G401 (cell line): ENCODE results near the gene COMTD1. TPM values are rescaled to one million over a fixed set of nuclear protein-coding genes. Genes with fewer than 3 reads are reported as not detected.

Experiments used
- DNase-seq: peaks from one replicate; pipeline ENCODE4 v3.0.0-alpha.2; 2015; ENCODE audit warnings: low spot score
- in situ Hi-C: cut with HindIII; loops from 2 replicates; pipeline ENCODE4 v1.10.0; 2016; ENCODE audit warnings: low sequenced_read_pairs, mixed read lengths
- total RNA-seq: library from RNA; depleted of rRNA; stranded (reverse); fragments of >200 nt; shearing (Covaris generic); gene quantifications from 2 replicates; pipeline ENCODE4 v1.2.3, GENCODE V29; 2014; rRNA removed

The COMTD1 gene
- total RNA-seq, result 33.8 and 49.2 TPM in 2 replicates

GRCh38 chr10:75235375-75236177 is at the start of gene COMTD1:
Gene COMTD1 (minus strand): TSS chr10:75235957. CDS start chr10:75235928, 29 bp downstream.
- peak; percentile 92 for DNase-seq
- in situ Hi-C loops, result no loop called here

GRCh38 chr10:75283671-75284470 is 48.1 kb upstream of the COMTD1 start:
- peak; percentile 22 for DNase-seq
- in situ Hi-C loops, result no loop called here

- DNase-seq, result no peak
- in situ Hi-C loops, result no loop called here
Observed at GRCh38 chr10:75283078-75283670, 47.4 kb upstream of the COMTD1 start.

GRCh38 chr10:75281974-75282373 is 46.2 kb upstream of the COMTD1 start:
- no peak for DNase-seq
- in situ Hi-C loops, result no loop called here

- DNase-seq, result no peak
- in situ Hi-C loops, result no loop called here
Observed at GRCh38 chr10:75280236-75280635, 44.5 kb upstream of the COMTD1 start.

- DNase-seq, result no peak
- in situ Hi-C loops, result no loop called here
Observed at GRCh38 chr10:75276069-75276872, 40.5 kb upstream of the COMTD1 start.

- no peak for DNase-seq
Observed at GRCh38 chr10:75272896-75273295, 37.1 kb upstream of the COMTD1 start.

GRCh38 chr10:75272094-75272493 is 36.3 kb upstream of the COMTD1 start:
- DNase-seq, result no peak
- in situ Hi-C loops, result no loop called here

More at GRCh38 chr10:75272896-75273295, 37.1 kb upstream of the COMTD1 start:
- in situ Hi-C loops, result no loop called here

GRCh38 chr10:75269605-75270004 is 33.8 kb upstream of the COMTD1 start:
- no peak for DNase-seq
- in situ Hi-C loops, result no loop called here

- DNase-seq, result no peak
- in situ Hi-C loops, result no loop called here
Observed at GRCh38 chr10:75266945-75267344, 31.2 kb upstream of the COMTD1 start.

- in situ Hi-C loops, result no loop called here
- DNase-seq, result no peak
Observed at GRCh38 chr10:75265856-75266255, 30.1 kb upstream of the COMTD1 start.

GRCh38 chr10:75263806-75264205 is 28.0 kb upstream of the COMTD1 start:
- in situ Hi-C loops, result no loop called here
- DNase-seq, result no peak

- DNase-seq, result no peak
- in situ Hi-C loops, result no loop called here
Observed at GRCh38 chr10:75261813-75262705, 26.3 kb upstream of the COMTD1 start.

- no peak for DNase-seq
- in situ Hi-C loops, result no loop called here
Observed at GRCh38 chr10:75260990-75261389, 25.2 kb upstream of the COMTD1 start.

- in situ Hi-C loops, result no loop called here
- no peak for DNase-seq
Observed at GRCh38 chr10:75254739-75255138, 19.0 kb upstream of the COMTD1 start.

- no peak for DNase-seq
- in situ Hi-C loops, result no loop called here
Observed at GRCh38 chr10:75253281-75254220, 17.8 kb upstream of the COMTD1 start.

- DNase-seq, result no peak
Observed at GRCh38 chr10:75250934-75251333, 15.2 kb upstream of the COMTD1 start.

More at GRCh38 chr10:75250934-75251333, 15.2 kb upstream of the COMTD1 start:
- in situ Hi-C loops, result no loop called here
